MV-4-11 (cell line): ENCODE data around the gene TEAD1.

Experiments used
- DNase-seq: peaks from one replicate; lab custom pipeline; 2025; lab: John Stamatoyannopoulos, UW

Gene TEAD1

GRCh38 chr11:12900496-12900895, 226.3 kb downstream of the TEAD1 start:
- no peak for DNase-seq

GRCh38 chr11:12901272-12901671, 227.1 kb downstream of the TEAD1 start:
- peak; percentile 61 for DNase-seq

- DNase-seq = no peak
Measured at GRCh38 chr11:12901874-12902481, 227.8 kb downstream of the TEAD1 start.

- DNase-seq = no peak
Measured at GRCh38 chr11:12902791-12903486, 228.7 kb downstream of the TEAD1 start.

GRCh38 chr11:12905435-12905834, 231.2 kb downstream of the TEAD1 start:
- DNase-seq = no peak

GRCh38 chr11:12906501-12906900, 232.3 kb downstream of the TEAD1 start:
- DNase-seq = no peak

- DNase-seq = no peak
Measured at GRCh38 chr11:12909879-12910278, 235.7 kb downstream of the TEAD1 start.

- DNase-seq = no peak
Measured at GRCh38 chr11:12914400-12914912, 240.2 kb downstream of the TEAD1 start.

GRCh38 chr11:12915093-12915492, 240.9 kb downstream of the TEAD1 start:
- no peak for DNase-seq

GRCh38 chr11:12917822-12918221, 243.6 kb downstream of the TEAD1 start:
- no peak for DNase-seq

- DNase-seq = no peak
Measured at GRCh38 chr11:12918667-12919066, 244.4 kb downstream of the TEAD1 start.

GRCh38 chr11:12922418-12922817, 248.2 kb downstream of the TEAD1 start:
- DNase-seq = no peak

GRCh38 chr11:12922980-12923507, 248.8 kb downstream of the TEAD1 start:
- no peak for DNase-seq

GRCh38 chr11:12924650-12925049, 250.4 kb downstream of the TEAD1 start:
- DNase-seq = no peak

- DNase-seq = no peak
Measured at GRCh38 chr11:12925520-12925919, 251.3 kb downstream of the TEAD1 start.

GRCh38 chr11:12927221-12927620, 253.0 kb downstream of the TEAD1 start:
- no peak for DNase-seq

GRCh38 chr11:12927886-12928285, 253.7 kb downstream of the TEAD1 start:
- DNase-seq = no peak

- no peak for DNase-seq
Measured at GRCh38 chr11:12930850-12931249, 256.6 kb downstream of the TEAD1 start.

GRCh38 chr11:12932485-12932884, 258.3 kb downstream of the TEAD1 start:
- DNase-seq = no peak

- DNase-seq = no peak
Measured at GRCh38 chr11:12936200-12936599, 262.0 kb downstream of the TEAD1 start.

- no peak for DNase-seq
Measured at GRCh38 chr11:12938590-12939247, 264.5 kb downstream of the TEAD1 start.

GRCh38 chr11:12941671-12942070, 267.4 kb downstream of the TEAD1 start:
- DNase-seq = no peak

GRCh38 chr11:12942157-12942556, 267.9 kb downstream of the TEAD1 start:
- no peak for DNase-seq
